ENCODE data around the gene ZSCAN32.

GRCh38 chr16:3375680-3376079 lies 25.1 kb downstream of the ZSCAN32 start:
- TF ChIP-seq MXI1 (IDR thresholded peaks at IDR 0.05; ENCODE audit: low read depth, low read length), result no peak
- TF ChIP-seq CTCF (IDR thresholded peaks at IDR 0.05), result no peak
- TF ChIP-seq MAX (IDR thresholded peaks at IDR 0.05; ENCODE audit: low read depth), result no peak
- TF ChIP-seq NRF1 (IDR thresholded peaks at IDR 0.05; ENCODE audit: low read depth, low read length), result no peak
- no peak for TF ChIP-seq USF1 (IDR thresholded peaks at IDR 0.05; ENCODE audit: borderline replicate concordance, low read depth)
- TF ChIP-seq EP300 (IDR thresholded peaks at IDR 0.05; ENCODE audit: borderline replicate concordance in 1 of 2, low read depth in 1 of 2, low read length in 1 of 2), result no peak

All from SK-N-SH (cell line).